Measurements from ENCODE around the gene CZIB.

DNA sequence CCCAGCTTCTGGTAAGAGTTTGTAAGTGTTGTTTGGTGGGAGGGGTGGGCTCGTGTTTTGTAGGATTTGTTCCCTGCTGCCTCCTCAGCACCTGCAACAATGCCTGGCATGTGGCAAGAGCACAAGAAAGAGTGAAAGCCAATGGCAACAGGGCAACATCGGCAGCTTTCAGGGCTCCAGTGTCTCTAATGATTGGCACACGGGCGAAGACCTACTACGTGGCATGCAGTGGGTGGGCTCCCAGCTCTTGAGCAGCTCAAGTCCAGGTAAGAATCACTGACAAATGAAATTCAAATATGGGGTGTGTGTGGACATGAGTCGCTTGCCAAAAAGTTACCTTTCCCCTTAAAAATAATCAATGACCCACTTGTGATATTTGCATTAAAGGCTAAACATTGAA is 54.1 kb downstream of the CZIB start:
- TF ChIP-seq, protein P1, sequence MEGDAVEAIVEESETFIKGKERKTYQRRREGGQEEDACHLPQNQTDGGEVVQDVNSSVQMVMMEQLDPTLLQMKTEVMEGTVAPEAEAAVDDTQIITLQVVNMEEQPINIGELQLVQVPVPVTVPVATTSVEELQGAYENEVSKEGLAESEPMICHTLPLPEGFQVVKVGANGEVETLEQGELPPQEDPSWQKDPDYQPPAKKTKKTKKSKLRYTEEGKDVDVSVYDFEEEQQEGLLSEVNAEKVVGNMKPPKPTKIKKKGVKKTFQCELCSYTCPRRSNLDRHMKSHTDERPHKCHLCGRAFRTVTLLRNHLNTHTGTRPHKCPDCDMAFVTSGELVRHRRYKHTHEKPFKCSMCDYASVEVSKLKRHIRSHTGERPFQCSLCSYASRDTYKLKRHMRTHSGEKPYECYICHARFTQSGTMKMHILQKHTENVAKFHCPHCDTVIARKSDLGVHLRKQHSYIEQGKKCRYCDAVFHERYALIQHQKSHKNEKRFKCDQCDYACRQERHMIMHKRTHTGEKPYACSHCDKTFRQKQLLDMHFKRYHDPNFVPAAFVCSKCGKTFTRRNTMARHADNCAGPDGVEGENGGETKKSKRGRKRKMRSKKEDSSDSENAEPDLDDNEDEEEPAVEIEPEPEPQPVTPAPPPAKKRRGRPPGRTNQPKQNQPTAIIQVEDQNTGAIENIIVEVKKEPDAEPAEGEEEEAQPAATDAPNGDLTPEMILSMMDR (IDR thresholded peaks at IDR 0.05) = no peak
- TF ChIP-seq POLR2A (IDR thresholded peaks at IDR 0.05) = no peak
